Left ventricle myocardium inferior (tissue), 1 donor: ENCODE measurements around the gene COL4A6. TPM values are rescaled to one million over a fixed set of nuclear protein-coding genes. Genes with fewer than 3 reads are reported as not detected.

Source experiments
- DNase-seq: peaks from one replicate; pipeline ENCODE4 v3.0.0-alpha.2; 2020
- H3K27ac ChIP-seq: fragments of 200-600 bp; replicated peaks from 2 replicates; pipeline ENCODE4 v1.8.0; 2021
- H3K27me3 ChIP-seq: fragments of 200-600 bp; 2 replicates; pipeline ENCODE4 v1.8.0; 2021; ENCODE audit warnings: low read depth
- H3K36me3 ChIP-seq: fragments of 200-600 bp; 2 replicates; pipeline ENCODE4 v1.8.0; 2021
- H3K4me1 ChIP-seq: fragments of 200-600 bp; 2 replicates; pipeline ENCODE4 v1.8.0; 2021
- H3K4me3 ChIP-seq: fragments of 200-600 bp; 2 replicates; pipeline ENCODE4 v1.8.0; 2021; ENCODE audit warnings: mild to moderate bottlenecking, moderate library complexity
- H3K9me3 ChIP-seq: fragments of 200-600 bp; replicated peaks from 2 replicates; pipeline ENCODE4 v1.8.0; 2021
- CTCF ChIP-seq: fragments of 200-600 bp; IDR thresholded peaks from 2 replicates; pipeline ENCODE4 v1.8.0; 2021; ENCODE audit warnings: antibody characterized with exemption, mild to moderate bottlenecking, borderline replicate concordance
- intact Hi-C: fragments of 100-400 bp; cut with micrococcal nuclease; formaldehyde crosslinking; loops from one replicate; pipeline ENCODE4 v1.11.0; 2022
- total RNA-seq: library from RNA; stranded (reverse); fragmentation: NEBNext Ultra II Directional; extraction: Animal tissue kit (Norgen Biotek cat#: 25700); gene quantifications from one replicate; pipeline ENCODE4 v1.2.1, GENCODE V29; 2021
- donor health status: DM: no; HTN: yes; CAD: no; lungs with severe emphysema.

COL4A6 gene
- total RNA-seq, 1 donor from 2014 or later: 9.8 TPM

DNA sequence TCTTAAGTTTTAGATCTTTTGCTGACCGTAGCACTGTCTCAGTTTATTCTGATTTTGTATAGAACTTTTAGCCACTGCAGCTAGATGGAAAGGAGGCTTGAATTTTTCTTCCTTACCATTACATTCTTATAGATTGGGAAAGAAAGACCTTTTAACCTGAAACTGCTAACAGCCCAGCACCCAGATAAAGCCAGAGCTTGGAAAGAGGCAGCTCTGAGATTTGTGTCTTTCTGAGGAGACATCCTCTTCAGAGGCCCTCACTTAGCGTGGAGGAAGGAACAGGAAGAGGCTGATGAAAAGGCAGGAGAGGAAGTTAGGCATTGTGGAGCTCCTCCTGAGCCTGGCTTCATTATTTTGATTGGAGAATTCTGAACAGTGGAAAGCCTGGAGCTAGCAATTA is 311.6 kb downstream of the COL4A6 start:
- Histone ChIP-seq H3K9me3 (no peaks in the 10 kb centered on the region), H3K4me3 (no peak overlapping the region), H3K36me3 (peaks cover 3% of the 10 kb centered on the region), H3K27ac (peak overlapping the region; percentile 57), H3K4me1 (peaks cover 34% of the 10 kb centered on the region), H3K27me3 (no peaks in the 10 kb centered on the region)
- intact Hi-C loops: no loop called here
- TF ChIP-seq CTCF: no peak
- DNase-seq: no peak

GRCh38 chrX:108123591-108124366 is 314.4 kb downstream of the COL4A6 start:
- Histone ChIP-seq H3K4me3 (no peak overlapping the region), H3K27ac (peak overlapping the region; percentile 66), H3K27me3 (no peaks in the 10 kb centered on the region), H3K36me3 (no peaks in the 10 kb centered on the region), H3K9me3 (no peaks in the 10 kb centered on the region), H3K4me1 (peaks cover 56% of the 10 kb centered on the region)
- DNase-seq: peak; percentile 18
- intact Hi-C loops: no loop called here
- no peak for TF ChIP-seq CTCF

- Histone ChIP-seq H3K27ac (peak overlapping the region; percentile 66), H3K36me3 (no peaks in the 10 kb centered on the region), H3K4me3 (no peak overlapping the region), H3K9me3 (no peaks in the 10 kb centered on the region), H3K27me3 (no peaks in the 10 kb centered on the region), H3K4me1 (peaks cover 60% of the 10 kb centered on the region)
- no peak for TF ChIP-seq CTCF
- intact Hi-C loops: no loop called here
- DNase-seq: no peak
Observed at GRCh38 chrX:108122748-108123147, 315.5 kb downstream of the COL4A6 start.

- no peak overlapping the region for H3K4me3 ChIP-seq
- no peaks in the 10 kb centered on the region for H3K9me3 ChIP-seq
- no peaks in the 10 kb centered on the region for H3K27me3 ChIP-seq
- intact Hi-C loops: no loop called here
- H3K27ac ChIP-seq: peak overlapping the region; percentile 66
- no peak for DNase-seq
- H3K4me1 ChIP-seq: peaks cover 74% of the 10 kb centered on the region
- H3K36me3 ChIP-seq: no peaks in the 10 kb centered on the region
- TF ChIP-seq CTCF: no peak
Observed at GRCh38 chrX:108121291-108121690, 316.9 kb downstream of the COL4A6 start.

GRCh38 chrX:108117988-108118387 is 320.2 kb downstream of the COL4A6 start:
- Histone ChIP-seq H3K27ac (no peak overlapping the region), H3K36me3 (no peaks in the 10 kb centered on the region), H3K4me1 (peaks cover 58% of the 10 kb centered on the region), H3K4me3 (no peak overlapping the region), H3K27me3 (no peaks in the 10 kb centered on the region), H3K9me3 (no peaks in the 10 kb centered on the region)
- DNase-seq: no peak
- intact Hi-C loops: no loop called here
- no peak for TF ChIP-seq CTCF
